Sigmoid colon (tissue), 7 donors: ENCODE measurements around the gene BNIP5. TPM values are rescaled to one million over a fixed set of nuclear protein-coding genes. Genes with fewer than 3 reads are reported as not detected.

Experiments used
- DNase-seq: peaks from one replicate; pipeline ENCODE4 v3.0.0-alpha.2; 2019
- H3K27ac ChIP-seq, 4 donors: fragments of 200-600 bp; sonication (generic); one replicate each; pipeline ENCODE4 v1.5.1; 2016 to 2019; ENCODE audit warnings: mild to moderate bottlenecking in 1 of 4
- H3K27me3 ChIP-seq, 3 donors: fragments of 200-600 bp; sonication (generic); one replicate each; pipeline ENCODE4 v1.5.1; 2019; ENCODE audit warnings: mild to moderate bottlenecking in 1 of 3
- H3K36me3 ChIP-seq, 4 donors: fragments of 200-600 bp; sonication (generic); one replicate each; pipeline ENCODE4 v1.5.1; 2016 to 2019
- H3K4me1 ChIP-seq, 4 donors: fragments of 200-600 bp; sonication (generic); one replicate each; pipeline ENCODE4 v1.5.1; 2017 to 2019
- H3K4me3 ChIP-seq, 4 donors: fragments of 200-600 bp; sonication (generic); one replicate each; pipeline ENCODE4 v1.5.1; 2017 to 2019; ENCODE audit warnings: mild to moderate bottlenecking in 2 of 4, moderate library complexity in 1 of 4
- H3K9me3 ChIP-seq, 4 donors: fragments of 200-600 bp in 3 of 4; sonication (generic) in 3 of 4; one replicate each; pipeline versions ENCODE4 v1.5.1 to v1.6.1; 2013 to 2019
- CTCF ChIP-seq, 4 experiments: fragments of 450-650 bp in 3 of 4; fragments of 200-600 bp in 1 of 4; IDR thresholded peaks; one replicate each; pipeline ENCODE4 v1.5.1; 2016 to 2019; ENCODE audit warnings: antibody characterized with exemption in 4 of 4, mild to moderate bottlenecking in 3 of 4, moderate library complexity in 2 of 4
- EP300 ChIP-seq, 4 donors: sonication (generic); formaldehyde crosslinking; IDR thresholded peaks; one replicate each; pipeline ENCODE4 v1.6.1; 2017; ENCODE audit warnings: antibody characterized with exemption in 4 of 4
- POLR2A ChIP-seq, 2 donors: fragments of 450-650 bp; IDR thresholded peaks; one replicate each; pipeline ENCODE4 v1.6.1; 2016; ENCODE audit warnings: antibody characterized with exemption in 2 of 2, mild to moderate bottlenecking in 2 of 2, moderate library complexity in 2 of 2
- POLR2AphosphoS5 ChIP-seq, 4 donors: sonication (generic); formaldehyde crosslinking; IDR thresholded peaks; one replicate each; pipeline ENCODE4 v1.6.1; 2017; ENCODE audit warnings: antibody characterized with exemption in 4 of 4
- WGBS, 2 donors: extraction: QIAGEN DNeasy Blood & Tissue Kit; methylation state at CpG; one replicate each; pipeline ENCODE4 v1.1.7; 2013; 5-methylcytosine and 5-hydroxymethylcytosine counted together
- intact Hi-C: fragments of 100-400 bp; cut with DNase I; formaldehyde crosslinking; loops from one replicate; pipeline ENCODE4 v1.15.1; 2023
- polyA plus RNA-seq, 3 donors: library from polyadenylated mRNA; stranded (reverse); fragments of 200-250 nt; gene quantifications; one replicate each; pipeline ENCODE4 v1.2.3, GENCODE V29; 2013
- total RNA-seq, 4 donors: library from RNA; depleted of rRNA; stranded (reverse); fragments of >200 nt; gene quantifications; one replicate each; pipeline ENCODE4 v1.1.0, GENCODE V29; 2016
- donor health status: healthy with polysubstance abuse.
- donor health status: Bipolar disorder and iron deficiency.
- donor health status: healthy.

Gene BNIP5
- total and polyA plus RNA-seq, 7 donors = 5.5 to 9.0 (median 8.6) TPM; not detected in 4

- no peak for DNase-seq
- Histone ChIP-seq H3K4me1 (no peaks in the 10 kb centered on the region), H3K36me3 (no peaks in the 10 kb centered on the region), H3K27me3 (peaks cover 0 to 9% (median 0%) of the 10 kb centered on the region in 3 donors), H3K9me3 (no peaks in the 10 kb centered on the region), H3K27ac (no peak overlapping the region), H3K4me3 (no peak overlapping the region)
- intact Hi-C loops = no loop called here
- no peak for TF ChIP-seq POLR2A (IDR thresholded peaks at IDR 0.05)
- no peak for TF ChIP-seq POLR2AphosphoS5 (IDR thresholded peaks at IDR 0.05)
- no peak for TF ChIP-seq EP300 (IDR thresholded peaks at IDR 0.05)
- TF ChIP-seq CTCF (IDR thresholded peaks at IDR 0.05) = no peak
- WGBS, 2 donors = 83 to 85% methylated on average over 6 of the region's 6 CpGs
Measured at GRCh38 chr6:36297051-36297450, 39.6 kb downstream of the BNIP5 start.

GRCh38 chr6:36296240-36296639 lies 40.4 kb downstream of the BNIP5 start:
- intact Hi-C loops = no loop called here
- 64 to 76% methylated on average over 1 of the region's 1 CpG for WGBS, 2 donors
- peaks cover 0 to 2% (median 0%) of the 10 kb centered on the region in 3 donors for H3K27me3 ChIP-seq

GRCh38 chr6:36292170-36292569 lies 44.5 kb downstream of the BNIP5 start:
- intact Hi-C loops = no loop called here
- no peak overlapping the region for H3K4me3 ChIP-seq
- no peaks in the 10 kb centered on the region for H3K27me3 ChIP-seq
- WGBS, 2 donors = 74 to 87% methylated on average over 6 of the region's 6 CpGs
- H3K36me3 ChIP-seq = no peaks in the 10 kb centered on the region
- no peaks in the 10 kb centered on the region for H3K9me3 ChIP-seq
- DNase-seq = no peak
- H3K27ac ChIP-seq = no peak overlapping the region
- H3K4me1 ChIP-seq = no peaks in the 10 kb centered on the region
- no peak for TF ChIP-seq POLR2A (IDR thresholded peaks at IDR 0.05)
- no peak for TF ChIP-seq CTCF (IDR thresholded peaks at IDR 0.05)
- no peak for TF ChIP-seq POLR2AphosphoS5 (IDR thresholded peaks at IDR 0.05)
- no peak for TF ChIP-seq EP300 (IDR thresholded peaks at IDR 0.05)

More at GRCh38 chr6:36296240-36296639, 40.4 kb downstream of the BNIP5 start:
- Histone ChIP-seq H3K27ac (no peak overlapping the region), H3K9me3 (no peaks in the 10 kb centered on the region), H3K4me1 (no peaks in the 10 kb centered on the region), H3K36me3 (no peaks in the 10 kb centered on the region), H3K4me3 (no peak overlapping the region)
- no peak for DNase-seq
- no peak for TF ChIP-seq CTCF (IDR thresholded peaks at IDR 0.05)

- DNase-seq = no peak
- no peak overlapping the region for H3K27ac ChIP-seq
- no peak overlapping the region for H3K4me3 ChIP-seq
- intact Hi-C loops = no loop called here
- H3K36me3 ChIP-seq = no peaks in the 10 kb centered on the region
- H3K9me3 ChIP-seq = no peaks in the 10 kb centered on the region
- 20 to 59% methylated on average over 23 of the region's 23 CpGs for WGBS, 2 donors
- peaks cover 0 to 10% (median 2%) of the 10 kb centered on the region in 3 donors for H3K27me3 ChIP-seq
- TF ChIP-seq POLR2AphosphoS5 (IDR thresholded peaks at IDR 0.05) (no peak), POLR2A (IDR thresholded peaks at IDR 0.05) (no peak), CTCF (IDR thresholded peaks at IDR 0.05) (no peak), EP300 (IDR thresholded peaks at IDR 0.05) (no peak)
- H3K4me1 ChIP-seq = no peaks in the 10 kb centered on the region
Measured at GRCh38 chr6:36290668-36291620, 45.7 kb downstream of the BNIP5 start.
